Lung (tissue), 16 donors: ENCODE results near the gene CYP2J2. TPM values are rescaled to one million over a fixed set of nuclear protein-coding genes. Genes with fewer than 3 reads are reported as not detected.

Experiments used
- ATAC-seq: fragments of 200-7000 bp; cut with Tn5 transposase; one replicate; pipeline ENCODE4 v1.9.1; 2020; ENCODE audit warnings: moderate number of reproducible peaks; ENCODE audit not compliant: insufficient read depth, low FRiP score
- DNase-seq, 3 donors: peaks; one replicate each; pipeline ENCODE4 v3.0.0-alpha.2; 2013 to 2017
- H3K27ac ChIP-seq, 2 donors: one replicate each; pipeline ENCODE4 v1.5.1; 2013; ENCODE audit warnings: mild to moderate bottlenecking in 2 of 2, moderate library complexity in 2 of 2, control low read depth in 1 of 2, inconsistent platforms in 1 of 2, low read depth in 1 of 2, low read length in 1 of 2
- H3K27me3 ChIP-seq, 3 donors: one replicate each; pipeline ENCODE4 v1.5.1; 2013; ENCODE audit warnings: low read length in 2 of 3; ENCODE audit not compliant: control insufficient read depth in 3 of 3, insufficient read depth in 3 of 3
- H3K36me3 ChIP-seq, 4 donors: one replicate each; pipeline ENCODE4 v1.5.1; 2013; ENCODE audit warnings: low read length in 4 of 4, mild to moderate bottlenecking in 1 of 4, moderate library complexity in 1 of 4; ENCODE audit not compliant: control insufficient read depth in 4 of 4, insufficient read depth in 4 of 4
- H3K4me1 ChIP-seq, 5 donors: one replicate each; pipeline ENCODE4 v1.5.1; 2013; ENCODE audit warnings: low read length in 5 of 5, mild to moderate bottlenecking in 2 of 5, moderate library complexity in 1 of 5; ENCODE audit not compliant: control insufficient read depth in 5 of 5, insufficient read depth in 5 of 5
- H3K4me3 ChIP-seq: one replicate; pipeline ENCODE4 v1.5.1; 2013; ENCODE audit warnings: mild to moderate bottlenecking, control low read depth, moderate library complexity
- H3K9ac ChIP-seq, 2 donors: one replicate each; pipeline ENCODE4 v1.5.1; 2013; ENCODE audit warnings: low read length in 2 of 2, control low read depth in 1 of 2; ENCODE audit not compliant: insufficient read depth in 1 of 2
- H3K9me3 ChIP-seq, 4 donors: one replicate each; pipeline ENCODE4 v1.5.1; 2013; ENCODE audit warnings: low read length in 3 of 4, mild to moderate bottlenecking in 1 of 4, moderate library complexity in 1 of 4; ENCODE audit not compliant: control insufficient read depth in 4 of 4, insufficient read depth in 3 of 4
- WGBS, 2 donors: extraction: QIAGEN DNeasy Blood & Tissue Kit; methylation state at CpG; one replicate each; pipeline ENCODE4 v1.1.7; 2013; 5-methylcytosine and 5-hydroxymethylcytosine counted together
- long read RNA-seq, 5 donors: transcript quantifications; one replicate each; lab custom pipeline, GENCODE V29; 2026
- polyA plus RNA-seq, 2 donors: library from polyadenylated mRNA; stranded (reverse); fragments of 200-250 nt; gene quantifications; one replicate each; pipeline ENCODE4 v1.2.1, GENCODE V29; 2013
- total RNA-seq, 2 donors: library from RNA; depleted of rRNA in 1 of 2; stranded (reverse); fragments of >200 nt in 1 of 2; gene quantifications; one replicate each; pipeline ENCODE4 v1.2.1, GENCODE V29; 2014 to 2021
- TF ChIP-seq, protein P1 (sequence below): IDR thresholded peaks from 2 replicates; pipeline ENCODE4 v1.5.1; 2012; ENCODE audit warnings: mild to moderate bottlenecking; ENCODE audit errors: control extremely low read depth, extremely low read depth
- donor health status: control.
- donor health status: control.
- donor health status: Bipolar disorder and iron deficiency.
- donor health status: healthy.
- donor health status: DM: yes; HTN: yes; CAD: no.

CYP2J2 gene, protein sequence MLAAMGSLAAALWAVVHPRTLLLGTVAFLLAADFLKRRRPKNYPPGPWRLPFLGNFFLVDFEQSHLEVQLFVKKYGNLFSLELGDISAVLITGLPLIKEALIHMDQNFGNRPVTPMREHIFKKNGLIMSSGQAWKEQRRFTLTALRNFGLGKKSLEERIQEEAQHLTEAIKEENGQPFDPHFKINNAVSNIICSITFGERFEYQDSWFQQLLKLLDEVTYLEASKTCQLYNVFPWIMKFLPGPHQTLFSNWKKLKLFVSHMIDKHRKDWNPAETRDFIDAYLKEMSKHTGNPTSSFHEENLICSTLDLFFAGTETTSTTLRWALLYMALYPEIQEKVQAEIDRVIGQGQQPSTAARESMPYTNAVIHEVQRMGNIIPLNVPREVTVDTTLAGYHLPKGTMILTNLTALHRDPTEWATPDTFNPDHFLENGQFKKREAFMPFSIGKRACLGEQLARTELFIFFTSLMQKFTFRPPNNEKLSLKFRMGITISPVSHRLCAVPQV
- total RNA-seq (1 to 10 TPM; 2.4 to 3.9 TPM), polyA plus RNA-seq (1 to 10 TPM; 2.8 to 5.0 TPM)
- long read RNA-seq, donor 1: 0 reads
- long read RNA-seq, donor 2: 0 reads
- long read RNA-seq, donor 3, partial matches to known transcripts: 0 of 1 reads
- long read RNA-seq, donor 3, other reads (novel, unspliced or antisense): 0 of 1 reads
- long read RNA-seq, donor 4: 0 reads
- long read RNA-seq, donor 5: 0 reads

DNA sequence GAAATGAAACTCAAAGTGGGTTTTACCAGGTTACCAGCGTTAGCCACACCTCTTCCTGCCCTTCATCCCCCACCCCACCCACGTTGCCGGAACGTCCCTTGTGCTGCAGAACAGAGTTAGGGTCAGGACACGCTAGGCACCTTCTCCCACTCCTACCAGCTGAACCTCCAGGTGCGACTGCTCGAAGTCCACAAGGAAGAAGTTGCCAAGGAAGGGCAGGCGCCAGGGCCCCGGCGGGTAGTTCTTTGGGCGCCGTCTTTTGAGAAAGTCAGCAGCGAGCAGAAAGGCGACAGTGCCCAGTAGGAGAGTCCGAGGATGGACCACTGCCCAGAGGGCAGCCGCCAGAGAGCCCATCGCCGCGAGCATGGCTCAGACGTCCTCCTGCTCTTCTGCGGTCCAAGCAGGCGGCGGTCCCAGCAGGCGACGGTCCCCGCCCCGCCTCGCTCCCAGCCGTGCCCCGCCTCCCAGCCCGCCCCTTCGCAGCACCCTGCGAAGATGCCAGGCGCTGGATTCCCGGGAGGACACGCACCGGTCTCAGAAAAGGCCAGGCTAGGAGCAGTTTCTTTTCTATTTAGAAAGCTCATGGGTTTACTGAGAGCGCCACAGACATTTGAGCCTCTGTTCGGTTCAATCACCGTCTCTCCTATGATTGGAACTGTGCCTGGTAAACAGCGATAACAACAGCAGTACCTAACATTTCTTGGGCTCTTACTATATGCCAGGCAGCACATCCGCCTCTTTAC lies at the start of gene CYP2J2:
Gene CYP2J2 (minus strand): TSS at position 393 of the 743 bp plus-strand sequence. CDS start 27 bp downstream, at position 366.
- peak within 1 kb of the TSS; percentile 32 for H3K4me3 ChIP-seq
- peak; percentile 46 to 69 (median 68) for DNase-seq
- H3K4me1 ChIP-seq: peaks cover 0 to 10% (median 2%) of the 10 kb centered on the region in 5 donors
- H3K9me3 ChIP-seq: peaks cover 0 to 8% (median 2%) of the 10 kb centered on the region in 4 donors
- H3K9ac ChIP-seq: peak within 1 kb of the TSS in 1 of 2 donors; percentile 30
- H3K27ac ChIP-seq: peak within 1 kb of the TSS in 1 of 2 donors; percentile 81
- H3K27me3 ChIP-seq: peaks cover 0 to 11% (median 3%) of the 10 kb centered on the region in 3 donors
- TF ChIP-seq, protein P1, sequence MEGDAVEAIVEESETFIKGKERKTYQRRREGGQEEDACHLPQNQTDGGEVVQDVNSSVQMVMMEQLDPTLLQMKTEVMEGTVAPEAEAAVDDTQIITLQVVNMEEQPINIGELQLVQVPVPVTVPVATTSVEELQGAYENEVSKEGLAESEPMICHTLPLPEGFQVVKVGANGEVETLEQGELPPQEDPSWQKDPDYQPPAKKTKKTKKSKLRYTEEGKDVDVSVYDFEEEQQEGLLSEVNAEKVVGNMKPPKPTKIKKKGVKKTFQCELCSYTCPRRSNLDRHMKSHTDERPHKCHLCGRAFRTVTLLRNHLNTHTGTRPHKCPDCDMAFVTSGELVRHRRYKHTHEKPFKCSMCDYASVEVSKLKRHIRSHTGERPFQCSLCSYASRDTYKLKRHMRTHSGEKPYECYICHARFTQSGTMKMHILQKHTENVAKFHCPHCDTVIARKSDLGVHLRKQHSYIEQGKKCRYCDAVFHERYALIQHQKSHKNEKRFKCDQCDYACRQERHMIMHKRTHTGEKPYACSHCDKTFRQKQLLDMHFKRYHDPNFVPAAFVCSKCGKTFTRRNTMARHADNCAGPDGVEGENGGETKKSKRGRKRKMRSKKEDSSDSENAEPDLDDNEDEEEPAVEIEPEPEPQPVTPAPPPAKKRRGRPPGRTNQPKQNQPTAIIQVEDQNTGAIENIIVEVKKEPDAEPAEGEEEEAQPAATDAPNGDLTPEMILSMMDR: no peak
- ATAC-seq: peak; percentile 87
- WGBS, 2 donors: 2 to 3% methylated on average over 42 of the region's 42 CpGs
- H3K36me3 ChIP-seq: no peaks in the 10 kb centered on the region

DNA sequence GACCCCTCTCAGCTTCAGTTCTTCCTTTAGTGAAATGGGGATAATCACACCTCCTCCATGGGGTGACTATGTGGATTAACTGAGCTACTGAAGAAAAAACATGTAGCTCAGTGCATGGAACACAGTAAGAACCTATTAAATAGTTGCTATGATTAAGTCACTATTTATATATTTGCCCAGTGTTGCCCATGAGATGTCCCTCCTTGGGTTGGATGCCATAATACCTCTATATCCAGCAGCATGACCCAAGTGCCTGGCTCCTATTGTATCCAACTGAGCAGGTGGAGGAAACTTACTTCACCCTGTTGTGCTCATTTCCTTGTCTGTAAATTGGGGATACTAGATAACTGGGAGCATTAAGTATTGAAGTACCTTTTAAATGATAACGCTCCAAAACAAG lies 47.1 kb upstream of the CYP2J2 start:
- no peak overlapping the region for H3K27ac ChIP-seq
- H3K9ac ChIP-seq: no peak overlapping the region
- no peaks in the 10 kb centered on the region for H3K36me3 ChIP-seq
- peaks cover 0 to 1% (median 0%) of the 10 kb centered on the region in 4 donors for H3K9me3 ChIP-seq
- DNase-seq: no peak
- H3K4me3 ChIP-seq: no peak overlapping the region
- H3K27me3 ChIP-seq: no peaks in the 10 kb centered on the region
- TF ChIP-seq, protein P1: no peak
- no peak for ATAC-seq
- WGBS, 2 donors: 75 to 83% methylated on average over 1 of the region's 1 CpG
- peaks cover 0 to 17% (median 0%) of the 10 kb centered on the region in 5 donors for H3K4me1 ChIP-seq

DNA sequence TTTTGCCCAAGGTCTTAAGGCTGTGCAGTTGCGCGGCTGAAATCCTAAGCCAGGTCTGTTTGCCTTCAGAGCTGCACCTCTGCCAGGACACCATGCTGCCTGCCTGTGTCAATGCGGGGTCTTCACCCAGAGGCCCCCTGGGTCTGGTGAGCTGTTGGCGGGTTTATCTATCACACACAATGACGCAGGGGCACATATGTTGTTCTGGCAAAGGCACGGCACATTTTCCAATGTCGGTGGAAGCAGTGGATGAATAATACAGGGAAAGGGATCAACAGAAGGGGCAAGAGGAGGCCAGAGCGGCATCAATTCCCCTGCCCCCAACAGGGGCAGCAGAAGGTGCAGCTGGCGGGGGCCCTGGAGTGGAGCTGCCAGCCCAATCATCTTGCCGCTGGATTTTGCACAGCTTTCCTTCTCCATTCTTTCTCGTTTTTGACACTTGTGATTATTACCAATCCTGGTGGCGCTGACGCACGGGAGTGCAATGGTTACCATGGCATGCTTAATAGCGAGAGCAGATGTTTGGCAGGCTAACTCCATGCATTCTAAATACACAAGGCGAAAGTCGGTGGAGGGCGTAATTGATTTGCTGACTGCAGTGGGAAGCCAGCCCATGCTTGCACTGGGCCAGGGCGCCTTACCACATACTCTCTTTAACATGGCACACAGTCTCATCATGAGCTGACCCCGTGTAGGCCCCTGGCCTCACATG lies 45.8 kb upstream of the CYP2J2 start:
- Histone ChIP-seq H3K27me3 (no peaks in the 10 kb centered on the region), H3K9ac (no peak overlapping the region), H3K9me3 (peaks cover 0 to 1% (median 0%) of the 10 kb centered on the region in 4 donors), H3K36me3 (no peaks in the 10 kb centered on the region), H3K4me1 (peaks cover 0 to 13% (median 0%) of the 10 kb centered on the region in 5 donors), H3K4me3 (no peak overlapping the region), H3K27ac (no peak overlapping the region)
- ATAC-seq: no peak
- WGBS, 2 donors: 83 to 87% methylated on average over 20 of the region's 20 CpGs
- TF ChIP-seq, protein P1: no peak
- peak; percentile 61 to 82 (median 81) for DNase-seq
